ENCODE results near the gene CERS3.

- TF ChIP-seq POLR2AphosphoS5 (IDR thresholded peaks at IDR 0.05; ENCODE audit: low read depth) = peak; percentile 69; the same call in 1 of the 2 replicates
- TF ChIP-seq REST (IDR thresholded peaks at IDR 0.05; ENCODE audit: insufficient replicate concordance, low read depth) = peak; percentile 38
Measured at GRCh38 chr15:100520132-100520921, 8.4 kb downstream of the CERS3 start.

Data from HL-60 (cell line).